Head of caudate nucleus (tissue), 42 donors: Measurements from ENCODE around the gene WBP4.
"Not testable (repeated sequence)": the region's sequence is repeated elsewhere in the genome, so short reads cannot be mapped to it uniquely, and the experiment has no call there.

Experiments
- DNase-seq, 42 donors: peaks; one replicate each; pipeline versions ENCODE4 v3.0.0 to v3.0.0-alpha.2; 2020 to 2021; ENCODE audit warnings: mixed read lengths in 7 of 42
- intact Hi-C: fragments of 100-400 bp; cut with DNase I; formaldehyde crosslinking; loops from one replicate; pipeline ENCODE4 v1.15.0; 2022

Gene WBP4

GRCh38 chr13:41131189-41131588 lies 69.9 kb downstream of the WBP4 start:
- intact Hi-C loops, result loop anchor here (5.0 to 10.0 kb wide), 2 partner anchors 66 to 209 kb away; partner anchors contain the start of gene WBP4
- DNase-seq, result not testable (repeated sequence)

- intact Hi-C loops, result loop anchor here (1.0 to 10.0 kb wide), 3 partner anchors 62 to 210 kb away; partner anchors contain the start of genes KBTBD7 and WBP4
- DNase-seq, result peak in 6 of 42 donors; percentile 3 to 18 (median 8)
Observed at GRCh38 chr13:41131660-41132511, 70.6 kb downstream of the WBP4 start.

DNA sequence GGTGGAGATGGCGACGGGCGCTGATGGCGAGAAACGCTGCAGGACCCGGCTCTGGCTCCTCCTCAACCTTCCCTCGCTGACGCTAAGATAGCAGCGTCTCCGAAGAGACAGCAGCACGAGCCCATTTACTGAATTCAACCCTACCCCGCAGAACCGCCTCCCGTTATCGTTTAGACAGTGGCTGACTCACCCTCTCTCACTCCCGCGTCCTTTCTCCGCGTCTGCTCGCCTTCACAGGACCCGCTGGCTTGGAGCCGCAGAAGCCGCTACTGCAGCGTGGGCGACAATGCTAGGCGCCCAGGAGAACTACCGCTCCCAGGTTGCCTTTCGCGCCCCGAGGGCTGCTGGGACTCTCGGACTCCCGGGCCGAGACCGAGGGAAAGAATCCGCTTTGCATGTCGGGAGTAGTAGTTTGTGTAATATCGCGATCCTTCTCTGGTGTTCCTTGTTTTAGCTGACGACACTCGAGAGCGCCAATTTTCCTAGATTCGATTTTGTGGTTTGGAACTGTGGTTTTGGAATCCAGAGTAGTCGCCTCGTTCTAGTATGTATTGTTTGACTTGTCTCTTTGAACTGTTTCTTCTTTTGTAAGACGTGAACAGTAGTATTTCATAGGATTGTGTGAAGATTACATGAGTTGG lies 71.3 kb downstream of the WBP4 start, which contains the start of gene KBTBD6:
Gene KBTBD6, minus strand, starts transcription at position 291 of the 641 bp plus-strand sequence. CDS start 291 bp downstream, outside the sequence.
- intact Hi-C loops, result loop anchor here (1.0 to 10.0 kb wide), 3 partner anchors 62 to 210 kb away; partner anchors contain the start of genes KBTBD7 and WBP4
- peak; percentile 95 to 99 (median 98) for DNase-seq
